Activated naive CD4-positive, alpha-beta T cell treated with anti-CD3 and anti-CD28 coated beads, Interleukin-2, amount 10 ng/mL, durations not matched to agents 7 days and 5 days (primary cell): ENCODE results near the gene ERG.

Source experiments
- CTCF ChIA-PET: fragments of 350-600 bp; sonication (Branson Sonifier 250); formaldehyde crosslinking; loops from one replicate; lab custom pipeline; 2021; ENCODE audit warnings: antibody characterized with exemption; lab: Charles Lee
- DNase-seq: peaks from one replicate; pipeline ENCODE4 v3.0.0-alpha.2; 2020
- H3K27ac Mint-ChIP-seq: one replicate; pipeline ENCODE4 v1.8.0; 2021; ENCODE audit warnings: mild to moderate bottlenecking, moderate library complexity, mixed read lengths
- H3K27me3 Mint-ChIP-seq: one replicate; pipeline ENCODE4 v1.8.0; 2021; ENCODE audit warnings: mild to moderate bottlenecking, mixed read lengths
- H3K36me3 Mint-ChIP-seq: one replicate; pipeline ENCODE4 v1.8.0; 2021; ENCODE audit warnings: mixed read lengths
- H3K4me1 Mint-ChIP-seq: one replicate; pipeline ENCODE4 v1.8.0; 2021; ENCODE audit warnings: mixed read lengths
- H3K4me3 Mint-ChIP-seq: one replicate; pipeline ENCODE4 v1.8.0; 2021; ENCODE audit warnings: mild to moderate bottlenecking, moderate library complexity, mixed read lengths
- H3K9me3 Mint-ChIP-seq: one replicate; pipeline ENCODE4 v1.8.0; 2021; ENCODE audit warnings: mixed read lengths

Gene ERG

DNA sequence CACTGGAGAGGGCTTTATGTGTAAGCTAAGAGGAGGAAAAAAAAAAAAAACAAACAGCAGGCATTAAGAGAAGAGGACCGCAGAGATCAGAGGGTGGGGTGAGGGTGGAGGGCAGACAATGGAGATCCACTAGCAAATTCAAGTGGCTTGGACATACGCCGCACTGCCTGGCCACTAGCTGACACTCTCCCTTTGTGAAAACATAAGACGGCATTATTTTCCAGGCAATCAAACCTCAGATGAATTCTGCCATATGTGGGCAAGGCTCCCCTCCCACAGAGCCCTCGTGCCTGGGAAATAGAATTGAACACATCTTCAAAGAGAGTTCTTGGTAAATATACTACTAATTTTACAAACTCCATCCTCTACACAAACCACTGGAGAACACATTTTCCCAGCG is 53.6 kb downstream of the ERG start:
- H3K4me1 Mint-ChIP-seq: no peaks in the 10 kb centered on the region
- H3K27ac Mint-ChIP-seq: no peak overlapping the region
- no peak overlapping the region for H3K4me3 Mint-ChIP-seq
- H3K27me3 Mint-ChIP-seq: peaks cover 4% of the 10 kb centered on the region
- no peaks in the 10 kb centered on the region for H3K36me3 Mint-ChIP-seq
- CTCF ChIA-PET: no interaction called here
- DNase-seq: no peak
- H3K9me3 Mint-ChIP-seq: no peaks in the 10 kb centered on the region

DNA sequence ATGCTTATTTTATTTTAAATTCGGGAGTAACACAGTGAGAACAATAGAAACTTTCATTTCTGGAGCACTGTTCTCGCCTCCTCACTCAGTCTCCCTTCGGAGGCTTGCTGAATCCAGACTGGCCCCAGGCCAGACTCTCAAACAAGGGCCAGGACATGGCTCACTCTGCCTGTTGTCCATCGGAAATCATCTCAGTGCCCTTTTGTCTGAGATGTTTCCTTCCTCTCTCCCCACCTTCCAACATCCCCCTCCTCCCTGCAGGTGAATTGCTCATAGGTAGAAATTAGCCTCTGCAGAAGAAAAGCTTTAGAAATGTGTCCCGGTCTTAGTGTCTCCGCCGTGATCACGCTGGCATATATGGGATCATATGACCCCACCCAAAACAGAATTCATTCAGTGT is 55.2 kb downstream of the ERG start:
- H3K27me3 Mint-ChIP-seq: peaks cover 7% of the 10 kb centered on the region
- no peak for DNase-seq
- H3K36me3 Mint-ChIP-seq: no peaks in the 10 kb centered on the region
- H3K4me3 Mint-ChIP-seq: no peak overlapping the region
- no peaks in the 10 kb centered on the region for H3K9me3 Mint-ChIP-seq
- no peaks in the 10 kb centered on the region for H3K4me1 Mint-ChIP-seq
- H3K27ac Mint-ChIP-seq: no peak overlapping the region
- CTCF ChIA-PET: no interaction called here

GRCh38 chr21:38441153-38441552 is 57.1 kb downstream of the ERG start:
- no peak overlapping the region for H3K27ac Mint-ChIP-seq
- H3K36me3 Mint-ChIP-seq: no peaks in the 10 kb centered on the region
- H3K4me1 Mint-ChIP-seq: no peaks in the 10 kb centered on the region
- no peak overlapping the region for H3K4me3 Mint-ChIP-seq
- CTCF ChIA-PET: no interaction called here
- no peak for DNase-seq
- peaks cover 7% of the 10 kb centered on the region for H3K27me3 Mint-ChIP-seq
- H3K9me3 Mint-ChIP-seq: no peaks in the 10 kb centered on the region

GRCh38 chr21:38440746-38441145 is 57.5 kb downstream of the ERG start:
- Mint-ChIP-seq H3K4me3 (no peak overlapping the region), H3K27ac (no peak overlapping the region), H3K9me3 (no peaks in the 10 kb centered on the region), H3K36me3 (no peaks in the 10 kb centered on the region), H3K27me3 (peaks cover 7% of the 10 kb centered on the region), H3K4me1 (no peaks in the 10 kb centered on the region)
- DNase-seq: no peak
- CTCF ChIA-PET: no interaction called here

- no peak for DNase-seq
- no peak overlapping the region for H3K4me3 Mint-ChIP-seq
- no peak overlapping the region for H3K27ac Mint-ChIP-seq
- H3K27me3 Mint-ChIP-seq: peaks cover 7% of the 10 kb centered on the region
- no peaks in the 10 kb centered on the region for H3K36me3 Mint-ChIP-seq
- H3K9me3 Mint-ChIP-seq: no peaks in the 10 kb centered on the region
- CTCF ChIA-PET: no interaction called here
- H3K4me1 Mint-ChIP-seq: no peaks in the 10 kb centered on the region
Observed at GRCh38 chr21:38439957-38440356, 58.3 kb downstream of the ERG start.

GRCh38 chr21:38439426-38439825 is 58.9 kb downstream of the ERG start:
- H3K27ac Mint-ChIP-seq: no peak overlapping the region
- CTCF ChIA-PET: no interaction called here
- DNase-seq: no peak
- H3K9me3 Mint-ChIP-seq: no peaks in the 10 kb centered on the region
- H3K4me3 Mint-ChIP-seq: no peak overlapping the region
- H3K36me3 Mint-ChIP-seq: no peaks in the 10 kb centered on the region
- H3K27me3 Mint-ChIP-seq: peaks cover 7% of the 10 kb centered on the region
- H3K4me1 Mint-ChIP-seq: no peaks in the 10 kb centered on the region

GRCh38 chr21:38438462-38438893 is 59.8 kb downstream of the ERG start:
- no peak overlapping the region for H3K4me3 Mint-ChIP-seq
- no peaks in the 10 kb centered on the region for H3K9me3 Mint-ChIP-seq
- CTCF ChIA-PET: no interaction called here
- peaks cover 7% of the 10 kb centered on the region for H3K27me3 Mint-ChIP-seq
- H3K27ac Mint-ChIP-seq: no peak overlapping the region
- no peaks in the 10 kb centered on the region for H3K4me1 Mint-ChIP-seq
- H3K36me3 Mint-ChIP-seq: no peaks in the 10 kb centered on the region
- DNase-seq: no peak

DNA sequence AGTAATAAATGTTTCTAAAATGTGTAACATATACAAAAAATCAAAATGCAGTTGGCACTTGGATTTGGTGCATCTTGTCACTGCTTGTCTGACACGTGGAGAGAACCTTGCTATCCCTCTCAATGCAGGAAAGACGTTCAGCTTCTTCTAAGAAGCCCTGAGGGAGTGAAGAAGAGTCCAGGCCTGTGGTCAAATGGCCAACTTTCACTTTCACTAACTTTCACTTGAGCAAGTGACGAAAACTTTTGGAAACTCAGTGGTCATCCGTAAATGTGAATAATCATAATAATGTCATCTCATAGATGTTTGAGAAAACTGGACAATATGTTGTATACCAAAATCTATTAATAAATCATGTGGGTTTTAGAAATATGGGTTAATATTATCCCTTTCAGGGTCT is 61.9 kb downstream of the ERG start:
- Mint-ChIP-seq H3K27me3 (peaks cover 7% of the 10 kb centered on the region), H3K9me3 (no peaks in the 10 kb centered on the region), H3K27ac (no peak overlapping the region), H3K4me3 (no peak overlapping the region), H3K4me1 (no peaks in the 10 kb centered on the region), H3K36me3 (no peaks in the 10 kb centered on the region)
- CTCF ChIA-PET: no interaction called here
- no peak for DNase-seq

DNA sequence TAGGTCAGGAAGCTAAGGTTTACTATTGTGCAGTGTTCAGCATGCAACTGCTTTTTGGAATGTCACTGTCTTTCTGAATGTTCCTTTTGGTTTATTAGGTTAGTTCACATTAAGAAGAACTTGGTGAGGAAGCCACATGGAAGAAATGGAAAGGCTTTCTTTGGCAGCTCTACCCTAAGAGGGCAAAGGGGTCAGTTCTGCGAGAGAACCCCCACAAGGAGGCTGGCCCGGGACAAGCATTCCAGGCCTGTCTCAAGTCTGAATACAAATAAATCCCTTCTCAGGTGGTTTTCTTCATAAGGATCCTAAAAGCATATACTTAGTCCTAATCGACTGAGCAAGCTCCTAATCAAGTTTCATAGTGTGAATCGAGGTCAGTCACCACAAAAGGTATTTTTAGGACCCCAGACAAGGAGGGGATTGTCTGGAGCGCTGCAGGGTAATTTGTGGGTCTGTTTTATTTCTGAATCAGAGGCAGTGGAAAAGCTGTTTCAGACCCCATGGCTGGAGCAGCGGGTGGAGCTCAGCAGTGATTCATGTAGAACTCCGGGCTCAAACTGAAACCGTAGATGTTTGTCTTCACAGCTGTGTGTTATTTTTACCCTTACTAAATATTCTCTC is 63.3 kb downstream of the ERG start:
- no peak overlapping the region for H3K27ac Mint-ChIP-seq
- H3K9me3 Mint-ChIP-seq: peaks cover 2% of the 10 kb centered on the region
- no peak for DNase-seq

GRCh38 chr21:38433471-38433870 is 64.8 kb downstream of the ERG start:
- CTCF ChIA-PET: no interaction called here
- Mint-ChIP-seq H3K27me3 (no peaks in the 10 kb centered on the region), H3K9me3 (peaks cover 2% of the 10 kb centered on the region), H3K36me3 (no peaks in the 10 kb centered on the region), H3K4me1 (no peaks in the 10 kb centered on the region), H3K4me3 (no peak overlapping the region), H3K27ac (no peak overlapping the region)
- no peak for DNase-seq

More for the DNA sequence above, 63.3 kb downstream of the ERG start:
- Mint-ChIP-seq H3K27me3 (peaks cover 7% of the 10 kb centered on the region), H3K4me1 (no peaks in the 10 kb centered on the region), H3K36me3 (no peaks in the 10 kb centered on the region), H3K4me3 (no peak overlapping the region)
- CTCF ChIA-PET: no interaction called here

DNA sequence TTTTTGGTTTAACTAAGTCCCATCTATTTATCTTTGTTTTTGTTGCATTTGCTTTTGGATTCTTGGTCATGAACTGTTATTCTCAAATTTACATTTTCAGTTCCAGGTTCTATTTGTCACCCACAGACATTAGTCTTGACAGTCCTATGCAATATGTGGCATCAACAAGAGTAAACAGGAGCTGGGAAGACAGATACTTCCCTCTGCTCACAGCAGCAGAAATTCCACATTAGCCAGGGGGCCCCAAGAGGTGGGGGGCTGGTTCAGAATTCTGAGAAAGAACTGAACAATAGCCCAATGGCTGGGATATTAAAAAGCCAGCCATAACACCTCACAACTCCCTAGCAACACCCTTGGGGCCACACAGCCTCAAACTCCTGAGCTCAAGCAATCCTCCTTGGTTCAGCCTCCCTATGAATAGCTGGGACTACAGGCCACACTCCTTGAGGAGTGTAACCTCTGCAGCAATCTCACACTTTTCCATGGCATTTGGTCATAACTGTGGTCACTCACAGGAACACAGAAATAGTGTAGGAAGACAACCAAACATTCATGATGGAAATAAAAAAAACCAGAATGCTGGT is 67.8 kb downstream of the ERG start:
- Mint-ChIP-seq H3K4me3 (no peak overlapping the region), H3K36me3 (no peaks in the 10 kb centered on the region), H3K27ac (no peak overlapping the region), H3K9me3 (peaks cover 2% of the 10 kb centered on the region), H3K27me3 (no peaks in the 10 kb centered on the region), H3K4me1 (no peaks in the 10 kb centered on the region)
- DNase-seq: no peak
- CTCF ChIA-PET: interaction anchor here (0.5 kb wide), 1 partner anchor 51 kb away, joined by 3 read pairs; no protein-coding TSS in a partner anchor

DNA sequence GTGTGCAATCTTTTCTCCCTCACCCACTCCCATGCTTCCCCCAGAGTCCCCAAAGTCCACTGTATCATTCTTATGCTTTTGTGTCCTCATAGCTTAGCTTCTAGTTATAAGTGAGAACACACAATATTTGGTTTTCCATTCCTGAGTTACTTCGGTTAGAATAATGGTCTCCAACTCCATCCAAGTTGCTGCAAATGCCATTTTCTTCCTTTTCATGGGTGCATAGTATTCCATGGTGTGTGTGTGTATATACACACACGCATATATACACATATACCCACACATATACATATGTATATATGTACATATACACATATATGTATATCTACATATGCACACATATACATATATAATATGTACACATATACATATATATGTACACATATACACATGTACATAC is 69.3 kb downstream of the ERG start:
- H3K4me3 Mint-ChIP-seq: no peak overlapping the region
- H3K27ac Mint-ChIP-seq: no peak overlapping the region
- peaks cover 11% of the 10 kb centered on the region for H3K27me3 Mint-ChIP-seq
- no peak for DNase-seq
- H3K4me1 Mint-ChIP-seq: no peaks in the 10 kb centered on the region
- CTCF ChIA-PET: no interaction called here
- peaks cover 2% of the 10 kb centered on the region for H3K9me3 Mint-ChIP-seq
- no peaks in the 10 kb centered on the region for H3K36me3 Mint-ChIP-seq

- Mint-ChIP-seq H3K36me3 (no peaks in the 10 kb centered on the region), H3K9me3 (peaks cover 2% of the 10 kb centered on the region), H3K4me1 (no peaks in the 10 kb centered on the region), H3K4me3 (no peak overlapping the region), H3K27me3 (peaks cover 11% of the 10 kb centered on the region), H3K27ac (no peak overlapping the region)
- CTCF ChIA-PET: interaction anchor here (0.6 kb wide), 1 partner anchor 272 kb away, joined by 3 read pairs; no protein-coding TSS in a partner anchor
- DNase-seq: no peak
Observed at GRCh38 chr21:38428211-38428610, 70.1 kb downstream of the ERG start.

DNA sequence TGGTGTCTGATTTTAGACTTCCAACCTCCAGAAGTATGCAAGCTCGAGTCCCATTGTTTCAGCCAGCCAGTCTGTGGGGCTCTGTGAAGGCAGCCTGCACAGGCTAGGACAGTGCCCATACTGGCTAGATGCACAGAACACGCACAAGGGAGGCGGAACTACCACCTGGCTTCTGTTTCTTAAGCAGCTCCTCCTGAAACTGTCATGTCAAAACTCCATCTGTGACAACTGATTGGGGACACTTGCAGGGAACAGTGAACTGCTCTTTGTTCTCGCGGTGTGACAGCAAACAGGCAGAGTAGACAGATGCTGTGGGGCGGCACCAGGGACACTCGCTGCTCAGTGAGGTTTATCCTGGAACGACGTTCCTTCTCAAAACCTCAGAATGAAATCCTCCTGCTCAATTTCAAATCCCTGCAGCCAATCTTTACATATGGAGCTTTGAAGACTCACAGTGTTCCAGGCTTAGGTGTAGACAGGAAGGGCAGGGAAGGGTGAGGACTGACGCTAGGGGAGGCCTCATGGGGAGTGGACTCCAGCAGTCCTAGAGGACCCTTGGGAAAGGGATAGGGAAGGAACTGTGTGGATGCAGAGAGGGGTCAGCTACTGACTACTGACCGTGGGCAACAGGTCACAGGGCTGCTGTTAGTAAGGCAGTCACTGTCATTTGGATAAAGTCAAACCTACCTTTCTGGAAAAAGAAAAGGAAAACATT is 73.8 kb downstream of the ERG start:
- Mint-ChIP-seq H3K36me3 (no peaks in the 10 kb centered on the region), H3K4me1 (no peaks in the 10 kb centered on the region), H3K4me3 (no peak overlapping the region), H3K27me3 (peaks cover 11% of the 10 kb centered on the region), H3K27ac (no peak overlapping the region), H3K9me3 (no peaks in the 10 kb centered on the region)
- CTCF ChIA-PET: no interaction called here
- DNase-seq: no peak

- CTCF ChIA-PET: no interaction called here
- Mint-ChIP-seq H3K4me3 (no peak overlapping the region), H3K36me3 (no peaks in the 10 kb centered on the region), H3K27me3 (peaks cover 11% of the 10 kb centered on the region), H3K4me1 (no peaks in the 10 kb centered on the region), H3K9me3 (no peaks in the 10 kb centered on the region), H3K27ac (no peak overlapping the region)
- DNase-seq: no peak
Observed at GRCh38 chr21:38422082-38422481, 76.2 kb downstream of the ERG start.
